GM12891 (cell line): ENCODE measurements around the gene BCL3. TPM values are rescaled to one million over a fixed set of nuclear protein-coding genes. Genes with fewer than 3 reads are reported as not detected.

ENCODE experiments used
- DNase-seq: peaks from one replicate; pipeline ENCODE4 v3.0.0; 2011; ENCODE audit warnings: low spot score; ENCODE audit not compliant: insufficient read length
- FAIRE-seq: peaks from 2 replicates; lab custom pipeline; 2011; peaks lifted over from hg19 to GRCh38; lab: Jason Lieb, UNC
- PAX5 ChIP-seq: IDR thresholded peaks from 2 replicates; pipeline ENCODE4 v1.6.1; 2011; ENCODE audit warnings: low read length, moderate library complexity, mild to moderate bottlenecking; ENCODE audit not compliant: insufficient read depth, severe bottlenecking
- POLR2A ChIP-seq: IDR thresholded peaks from 2 replicates; pipeline ENCODE4 v1.6.1; 2011; ENCODE audit warnings: low read depth, low read length, control low read depth
- POLR2AphosphoS5 ChIP-seq: IDR thresholded peaks from 2 replicates; pipeline ENCODE4 v1.6.1; 2011; ENCODE audit warnings: low read depth, low read length, control low read depth
- POU2F2 ChIP-seq: IDR thresholded peaks from 2 replicates; pipeline ENCODE4 v1.6.1; 2011; ENCODE audit warnings: low read depth, mild to moderate bottlenecking, control low read depth, low read length, moderate library complexity
- SPI1 ChIP-seq: IDR thresholded peaks from 2 replicates; pipeline ENCODE4 v1.6.1; 2011; ENCODE audit warnings: low read depth, low read length, control low read depth
- TAF1 ChIP-seq: IDR thresholded peaks from 2 replicates; pipeline ENCODE4 v1.6.1; 2011; ENCODE audit warnings: low read depth, low read length, control low read depth
- polyA plus RNA-seq: library from polyadenylated mRNA; unstranded; fragments of >200 nt; gene quantifications from one replicate; pipeline ENCODE4 v1.2.1, GENCODE V29; 2012; ENCODE audit warnings: low read depth, missing spikeins, inconsistent platforms; ENCODE audit not compliant: missing spikeins

Gene BCL3
- 16.1 TPM for polyA plus RNA-seq

GRCh38 chr19:44748426-44749254 is at the start of gene BCL3:
BCL3 (plus strand) TSS chr19:44748708; CDS start chr19:44748791, 83 bp downstream.
- peak; percentile 57; the same call in 1 of the 2 replicates for TF ChIP-seq TAF1
- no peak for TF ChIP-seq SPI1
- TF ChIP-seq PAX5, result peak; percentile 1
- TF ChIP-seq POLR2A, result 0 out of 2 replicates have a peak, but pooled peaks have one; percentile 34
- no peak for TF ChIP-seq POLR2AphosphoS5
- DNase-seq, result peak; percentile 68
- no peak for FAIRE-seq

- no peak for FAIRE-seq
- DNase-seq, result no peak
- TF ChIP-seq POLR2A (no peak), POLR2AphosphoS5 (no peak), SPI1 (no peak), TAF1 (no peak), PAX5 (no peak), POU2F2 (no peak)
These were observed 48.0 kb upstream of the BCL3 start for GRCh38 chr19:44700547-44700946.

GRCh38 chr19:44701228-44701627 is 47.3 kb upstream of the BCL3 start:
- TF ChIP-seq POU2F2, result no peak
- no peak for TF ChIP-seq POLR2A
- no peak for TF ChIP-seq SPI1
- TF ChIP-seq TAF1, result no peak
- TF ChIP-seq PAX5, result no peak
- TF ChIP-seq POLR2AphosphoS5, result no peak
- no peak for DNase-seq
- no peak for FAIRE-seq

GRCh38 chr19:44702551-44703176 is 45.8 kb upstream of the BCL3 start:
- no peak for DNase-seq
- FAIRE-seq, result no peak
- TF ChIP-seq POLR2AphosphoS5 (no peak), POU2F2 (no peak), SPI1 (no peak), PAX5 (no peak), POLR2A (no peak), TAF1 (no peak)

GRCh38 chr19:44703336-44704078 is 45.0 kb upstream of the BCL3 start:
- DNase-seq, result no peak
- no peak for TF ChIP-seq PAX5
- no peak for TF ChIP-seq POLR2A
- TF ChIP-seq POU2F2, result no peak
- no peak for TF ChIP-seq SPI1
- no peak for TF ChIP-seq POLR2AphosphoS5
- no peak for TF ChIP-seq TAF1
- FAIRE-seq, result no peak

GRCh38 chr19:44704982-44705381 is 43.5 kb upstream of the BCL3 start:
- no peak for FAIRE-seq
- no peak for DNase-seq

GRCh38 chr19:44705502-44706010 is 43.0 kb upstream of the BCL3 start:
- DNase-seq, result no peak
- no peak for TF ChIP-seq PAX5
- TF ChIP-seq POLR2AphosphoS5, result no peak
- TF ChIP-seq SPI1, result no peak
- no peak for TF ChIP-seq TAF1
- no peak for TF ChIP-seq POLR2A
- TF ChIP-seq POU2F2, result no peak
- FAIRE-seq, result no peak

More at GRCh38 chr19:44704982-44705381, 43.5 kb upstream of the BCL3 start:
- no peak for TF ChIP-seq POLR2A
- no peak for TF ChIP-seq SPI1
- no peak for TF ChIP-seq PAX5
- TF ChIP-seq TAF1, result no peak

GRCh38 chr19:44706506-44707236 is 41.8 kb upstream of the BCL3 start:
- no peak for FAIRE-seq
- TF ChIP-seq SPI1 (no peak), POLR2A (no peak), PAX5 (no peak), POU2F2 (no peak), POLR2AphosphoS5 (no peak), TAF1 (no peak)
- no peak for DNase-seq

GRCh38 chr19:44707794-44708193 is 40.7 kb upstream of the BCL3 start:
- TF ChIP-seq PAX5 (no peak), TAF1 (no peak), SPI1 (no peak), POLR2A (no peak)
- FAIRE-seq, result no peak

More at GRCh38 chr19:44707794-44708193, 40.7 kb upstream of the BCL3 start:
- no peak for DNase-seq
